HFF-Myc (cell line): Measurements from ENCODE around the gene C1orf52.

Source experiments
- DNase-seq: peaks from one replicate; pipeline ENCODE4 v3.0.0-alpha.2; 2011; ENCODE audit warnings: low read depth; ENCODE audit errors: extremely low read depth
- H3K4me3 ChIP-seq: replicated peaks from 2 replicates; pipeline ENCODE4 v1.5.1; 2011; ENCODE audit warnings: low read depth, mild to moderate bottlenecking, control low read depth, low read length
- CTCF ChIP-seq: IDR thresholded peaks from 2 replicates; pipeline ENCODE4 v1.5.1; 2012; ENCODE audit warnings: mild to moderate bottlenecking, low read depth, low read length, control low read depth; ENCODE audit errors: missing control alignments

Gene C1orf52

GRCh38 chr1:85273397-85273796, 13.9 kb upstream of the C1orf52 start:
- TF ChIP-seq CTCF: no peak
- no peak for DNase-seq
- H3K4me3 ChIP-seq: no peak overlapping the region; the same call in 1 of the 2 replicates

GRCh38 chr1:85268801-85269585, 9.5 kb upstream of the C1orf52 start:
- no peak overlapping the region for H3K4me3 ChIP-seq
- DNase-seq: no peak
- no peak for TF ChIP-seq CTCF

- no peak for DNase-seq
- no peak for TF ChIP-seq CTCF
- no peak overlapping the region for H3K4me3 ChIP-seq
These were observed 7.9 kb upstream of the C1orf52 start for GRCh38 chr1:85267313-85267712.

- no peak for TF ChIP-seq CTCF
These were observed 4.7 kb upstream of the C1orf52 start for GRCh38 chr1:85264150-85264549.

GRCh38 chr1:85262985-85263384, 3.5 kb upstream of the C1orf52 start:
- no peak overlapping the region for H3K4me3 ChIP-seq
- TF ChIP-seq CTCF: no peak
- DNase-seq: no peak

More at GRCh38 chr1:85264150-85264549, 4.7 kb upstream of the C1orf52 start:
- no peak overlapping the region for H3K4me3 ChIP-seq
- no peak for DNase-seq

- no peak for TF ChIP-seq CTCF
- peak overlapping the region; percentile 63 for H3K4me3 ChIP-seq
- no peak for DNase-seq
These were observed 431 bp upstream of the C1orf52 start for GRCh38 chr1:85259912-85260274.
